NT2/D1 (cell line): ENCODE data around the gene HECW1.

Source experiments
- SUZ12 ChIP-seq: IDR thresholded peaks from 2 replicates; pipeline ENCODE4 v1.6.1; 2011; ENCODE audit not compliant: insufficient read length, insufficient read depth; ENCODE audit errors: extremely low read depth
- YY1 ChIP-seq: IDR thresholded peaks from 2 replicates; pipeline ENCODE4 v1.6.1; 2011; ENCODE audit not compliant: insufficient read length, insufficient read depth
- ZNF274 ChIP-seq: IDR thresholded peaks from 2 replicates; pipeline ENCODE4 v1.6.1; 2011; ENCODE audit warnings: mild to moderate bottlenecking, low read depth, low read length

GRCh38 chr7:43481902-43482678, 369.6 kb downstream of the HECW1 start:
- TF ChIP-seq YY1 (no peak), ZNF274 (no peak), SUZ12 (no peak)
